ENCODE measurements around the gene PARM1. TPM values are rescaled to one million over a fixed set of nuclear protein-coding genes. Genes with fewer than 3 reads are reported as not detected.

PARM1 gene
- 0.52 to 0.62 TPM (median 0.61 TPM) in 5 replicates for total RNA-seq (2022; extraction: Qiagen RNA extraction; ENCODE audit: low read depth)

GRCh38 chr4:74932832-74933561, at the start of gene PARM1:
Gene PARM1 (plus strand): TSS chr4:74933116. CDS start chr4:74933328, 212 bp downstream.

Other genes with a start within 250 kb of the PARM1 start
- 0.76 to 1.8 TPM (median 1.2 TPM) in 5 replicates for gene BTC, start 138.6 kb upstream of the PARM1 start, total RNA-seq (2022; extraction: Qiagen RNA extraction; ENCODE audit: low read depth)

Measured in A549 treated with DMSO at 1 μM for 4 hours (cell line).